ENCODE measurements around the gene CCR7. TPM values are rescaled to one million over a fixed set of nuclear protein-coding genes. Genes with fewer than 3 reads are reported as not detected.

CCR7 gene
- total and polyA plus RNA-seq, 2 of the 13 experiments (the other 11 are each of a cell fraction or from before 2014, with no cell fraction given), result 0.04 to 0.53 TPM

DNA sequence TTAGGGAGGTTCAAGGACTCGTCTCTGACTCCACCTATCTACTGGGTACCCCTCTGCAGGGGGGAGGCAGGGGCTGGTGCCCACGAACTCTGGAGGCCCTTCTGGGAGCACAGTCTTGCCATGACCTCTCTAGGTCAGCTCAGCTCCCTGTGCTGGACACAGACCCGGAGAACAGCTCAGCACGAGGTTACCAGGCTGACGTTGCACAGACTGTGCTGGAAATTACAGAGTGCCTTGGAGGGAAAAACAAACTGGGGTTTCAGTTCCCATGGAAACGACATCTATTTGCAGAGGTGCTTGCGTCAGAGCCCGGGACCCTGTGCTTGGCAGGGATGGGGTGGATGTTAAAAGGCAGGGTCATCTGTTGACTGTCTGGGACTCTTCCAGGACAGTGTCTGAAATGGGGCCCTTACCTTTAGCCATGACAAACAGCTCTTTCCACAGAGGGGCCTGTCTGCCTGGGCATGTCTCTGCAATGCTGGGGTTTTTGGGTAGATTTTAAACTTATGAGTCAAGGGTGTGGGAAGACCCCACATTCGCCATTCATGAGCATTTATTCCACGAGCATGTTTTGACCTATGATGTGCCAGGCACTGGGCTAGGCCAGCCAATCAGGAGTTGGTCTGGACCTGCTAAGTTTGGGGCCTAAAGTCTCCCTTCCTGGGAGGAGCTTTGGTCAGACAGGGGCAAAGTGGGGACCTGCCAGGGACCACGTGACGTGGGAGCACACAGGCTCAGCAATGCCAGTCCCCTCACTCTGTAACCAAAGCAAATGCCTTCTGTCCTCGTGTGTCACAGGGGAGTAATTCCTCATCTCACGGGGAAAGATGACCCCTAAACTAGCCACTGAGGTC, 22.5 kb downstream of the CCR7 start (continued):
- TF ChIP-seq SP2 (CRISPR knock-in tag; IDR thresholded peaks at IDR 0.05), result no peak
- no peak for TF ChIP-seq ZNF543 (CRISPR knock-in tag; IDR thresholded peaks at IDR 0.05)
- no peak for TF ChIP-seq ZNF644 (CRISPR knock-in tag; IDR thresholded peaks at IDR 0.05; ENCODE audit: low read depth)
- TF ChIP-seq ZNF354B (CRISPR knock-in tag; IDR thresholded peaks at IDR 0.05), result no peak
- no peak for TF ChIP-seq ZNF12 (CRISPR knock-in tag; IDR thresholded peaks at IDR 0.05)
- TF ChIP-seq RORA (CRISPR knock-in tag; IDR thresholded peaks at IDR 0.05), result no peak
- TF ChIP-seq SUZ12 (IDR thresholded peaks at IDR 0.05; ENCODE audit: low read depth, low read length), result no peak
- TF ChIP-seq, protein P1, sequence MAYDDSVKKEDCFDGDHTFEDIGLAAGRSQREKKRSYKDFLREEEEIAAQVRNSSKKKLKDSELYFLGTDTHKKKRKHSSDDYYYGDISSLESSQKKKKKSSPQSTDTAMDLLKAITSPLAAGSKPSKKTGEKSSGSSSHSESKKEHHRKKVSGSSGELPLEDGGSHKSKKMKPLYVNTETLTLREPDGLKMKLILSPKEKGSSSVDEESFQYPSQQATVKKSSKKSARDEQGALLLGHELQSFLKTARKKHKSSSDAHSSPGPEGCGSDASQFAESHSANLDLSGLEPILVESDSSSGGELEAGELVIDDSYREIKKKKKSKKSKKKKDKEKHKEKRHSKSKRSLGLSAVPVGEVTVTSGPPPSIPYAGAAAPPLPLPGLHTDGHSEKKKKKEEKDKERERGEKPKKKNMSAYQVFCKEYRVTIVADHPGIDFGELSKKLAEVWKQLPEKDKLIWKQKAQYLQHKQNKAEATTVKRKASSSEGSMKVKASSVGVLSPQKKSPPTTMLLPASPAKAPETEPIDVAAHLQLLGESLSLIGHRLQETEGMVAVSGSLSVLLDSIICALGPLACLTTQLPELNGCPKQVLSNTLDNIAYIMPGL (CRISPR knock-in tag; IDR thresholded peaks at IDR 0.05; ENCODE audit: borderline replicate concordance in 1 of 2, low read depth in 1 of 2), result peak in 1 of 2 experiments; percentile 60; a peak in 1 of 4 replicates
- TF ChIP-seq, protein P2, sequence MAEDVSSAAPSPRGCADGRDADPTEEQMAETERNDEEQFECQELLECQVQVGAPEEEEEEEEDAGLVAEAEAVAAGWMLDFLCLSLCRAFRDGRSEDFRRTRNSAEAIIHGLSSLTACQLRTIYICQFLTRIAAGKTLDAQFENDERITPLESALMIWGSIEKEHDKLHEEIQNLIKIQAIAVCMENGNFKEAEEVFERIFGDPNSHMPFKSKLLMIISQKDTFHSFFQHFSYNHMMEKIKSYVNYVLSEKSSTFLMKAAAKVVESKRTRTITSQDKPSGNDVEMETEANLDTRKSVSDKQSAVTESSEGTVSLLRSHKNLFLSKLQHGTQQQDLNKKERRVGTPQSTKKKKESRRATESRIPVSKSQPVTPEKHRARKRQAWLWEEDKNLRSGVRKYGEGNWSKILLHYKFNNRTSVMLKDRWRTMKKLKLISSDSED (CRISPR knock-in tag; IDR thresholded peaks at IDR 0.05), result no peak
- TF ChIP-seq ZNF251 (CRISPR knock-in tag; IDR thresholded peaks at IDR 0.05), result no peak
- peak; percentile 52; the same call in 1 of the 2 replicates for TF ChIP-seq SALL1 (CRISPR knock-in tag; IDR thresholded peaks at IDR 0.05)
- TF ChIP-seq ZNF367 (CRISPR knock-in tag; IDR thresholded peaks at IDR 0.05; ENCODE audit: borderline replicate concordance), result no peak
- TF ChIP-seq, protein P3, sequence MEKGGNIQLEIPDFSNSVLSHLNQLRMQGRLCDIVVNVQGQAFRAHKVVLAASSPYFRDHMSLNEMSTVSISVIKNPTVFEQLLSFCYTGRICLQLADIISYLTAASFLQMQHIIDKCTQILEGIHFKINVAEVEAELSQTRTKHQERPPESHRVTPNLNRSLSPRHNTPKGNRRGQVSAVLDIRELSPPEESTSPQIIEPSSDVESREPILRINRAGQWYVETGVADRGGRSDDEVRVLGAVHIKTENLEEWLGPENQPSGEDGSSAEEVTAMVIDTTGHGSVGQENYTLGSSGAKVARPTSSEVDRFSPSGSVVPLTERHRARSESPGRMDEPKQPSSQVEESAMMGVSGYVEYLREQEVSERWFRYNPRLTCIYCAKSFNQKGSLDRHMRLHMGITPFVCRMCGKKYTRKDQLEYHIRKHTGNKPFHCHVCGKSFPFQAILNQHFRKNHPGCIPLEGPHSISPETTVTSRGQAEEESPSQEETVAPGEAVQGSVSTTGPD (CRISPR knock-in tag; IDR thresholded peaks at IDR 0.05), result no peak
- TF ChIP-seq ZFAT (CRISPR knock-in tag; conservative IDR thresholded peaks at IDR 0.05), result no peak
- TF ChIP-seq ZNF788 (CRISPR knock-in tag; IDR thresholded peaks at IDR 0.05; ENCODE audit: borderline replicate concordance), result peak; percentile 38; the same call in 1 of the 2 replicates
- TF ChIP-seq SNAPC2 (CRISPR knock-in tag; IDR thresholded peaks at IDR 0.05), result no peak
- TF ChIP-seq RARG (CRISPR knock-in tag; IDR thresholded peaks at IDR 0.05; ENCODE audit: low read depth), result no peak
- TF ChIP-seq ZNF484 (CRISPR knock-in tag; IDR thresholded peaks at IDR 0.05; ENCODE audit: borderline replicate concordance, low read depth), result no peak
- TF ChIP-seq KDM6A (CRISPR knock-in tag; IDR thresholded peaks at IDR 0.05; ENCODE audit: low read depth), result 0 out of 2 replicates have a peak, but pooled peaks have one; percentile 19
- TF ChIP-seq ARID2 (CRISPR knock-in tag; IDR thresholded peaks at IDR 0.05; ENCODE audit: borderline replicate concordance), result no peak
- TF ChIP-seq, protein P4, sequence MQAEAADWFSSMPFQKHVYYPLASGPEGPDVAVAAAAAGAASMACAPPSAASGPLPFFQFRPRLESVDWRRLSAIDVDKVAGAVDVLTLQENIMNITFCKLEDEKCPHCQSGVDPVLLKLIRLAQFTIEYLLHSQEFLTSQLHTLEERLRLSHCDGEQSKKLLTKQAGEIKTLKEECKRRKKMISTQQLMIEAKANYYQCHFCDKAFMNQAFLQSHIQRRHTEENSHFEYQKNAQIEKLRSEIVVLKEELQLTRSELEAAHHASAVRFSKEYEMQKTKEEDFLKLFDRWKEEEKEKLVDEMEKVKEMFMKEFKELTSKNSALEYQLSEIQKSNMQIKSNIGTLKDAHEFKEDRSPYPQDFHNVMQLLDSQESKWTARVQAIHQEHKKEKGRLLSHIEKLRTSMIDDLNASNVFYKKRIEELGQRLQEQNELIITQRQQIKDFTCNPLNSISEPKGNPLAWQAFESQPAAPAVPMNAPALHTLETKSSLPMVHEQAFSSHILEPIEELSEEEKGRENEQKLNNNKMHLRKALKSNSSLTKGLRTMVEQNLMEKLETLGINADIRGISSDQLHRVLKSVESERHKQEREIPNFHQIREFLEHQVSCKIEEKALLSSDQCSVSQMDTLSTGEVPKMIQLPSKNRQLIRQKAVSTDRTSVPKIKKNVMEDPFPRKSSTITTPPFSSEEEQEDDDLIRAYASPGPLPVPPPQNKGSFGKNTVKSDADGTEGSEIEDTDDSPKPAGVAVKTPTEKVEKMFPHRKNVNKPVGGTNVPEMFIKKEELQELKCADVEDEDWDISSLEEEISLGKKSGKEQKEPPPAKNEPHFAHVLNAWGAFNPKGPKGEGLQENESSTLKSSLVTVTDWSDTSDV (CRISPR knock-in tag; IDR thresholded peaks at IDR 0.05), result no peak
